Subcutaneous adipose tissue (tissue), 4 donors: Measurements from ENCODE around the gene MYL12A. TPM values are rescaled to one million over a fixed set of nuclear protein-coding genes. Genes with fewer than 3 reads are reported as not detected.

Source experiments
- total RNA-seq, 4 donors: library from RNA; depleted of rRNA; stranded (reverse); fragments of >200 nt; gene quantifications; one replicate each; pipeline ENCODE4 v1.1.0, GENCODE V29; 2016
- TF ChIP-seq, protein P1 (sequence below): fragments of 450-650 bp; IDR thresholded peaks from one replicate; pipeline ENCODE4 v1.5.1; 2016; ENCODE audit warnings: low read depth, mild to moderate bottlenecking, control low read depth, antibody characterized with exemption, moderate library complexity

The MYL12A gene
- 100 to 1,000 TPM; 491 to 829 (median 530) TPM for total RNA-seq

DNA sequence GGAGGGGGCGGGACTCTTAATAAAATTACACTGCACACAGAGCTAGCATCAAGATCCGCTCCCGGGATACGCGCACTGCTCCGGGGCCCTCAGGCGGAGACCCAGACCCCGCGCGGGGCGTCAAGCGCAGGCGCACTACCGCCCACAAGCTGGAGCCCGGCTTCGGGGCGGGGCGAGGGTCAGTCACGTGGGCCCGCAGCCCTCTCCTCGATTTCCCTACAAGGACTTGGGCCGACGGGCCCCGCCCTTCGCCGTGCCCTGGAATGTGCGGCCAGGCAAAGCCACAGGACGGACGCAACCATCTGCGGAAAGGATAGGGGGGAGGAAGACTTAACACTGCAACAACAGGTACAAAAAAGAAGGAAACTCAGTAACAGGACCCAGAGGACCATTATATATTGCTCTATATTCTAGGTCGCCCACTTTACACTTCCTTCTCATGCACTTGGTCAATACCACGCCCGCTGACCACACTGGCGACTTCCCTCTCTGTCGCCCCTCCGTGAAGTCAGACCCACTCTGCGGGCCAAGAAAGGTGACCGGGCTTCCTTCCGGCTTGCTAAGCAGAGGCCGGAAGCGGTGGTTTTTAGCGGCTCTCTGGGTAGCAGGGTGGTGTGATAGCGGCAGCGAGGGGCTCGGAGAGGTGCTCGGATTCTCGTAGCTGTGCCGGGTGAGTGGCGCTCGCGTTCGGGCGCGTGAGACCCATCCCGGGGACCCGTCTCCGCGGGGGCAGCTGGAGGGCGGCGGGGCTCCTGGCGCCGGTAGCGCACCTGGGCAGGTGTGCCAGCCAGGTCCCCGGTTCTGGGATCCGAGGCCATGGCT is at the start of gene MYL12A:
Gene MYL12A, plus strand, starts transcription at position 562 of the 822 bp plus-strand sequence. CDS start 5,447 bp downstream, outside the sequence.
- TF ChIP-seq, protein P1, sequence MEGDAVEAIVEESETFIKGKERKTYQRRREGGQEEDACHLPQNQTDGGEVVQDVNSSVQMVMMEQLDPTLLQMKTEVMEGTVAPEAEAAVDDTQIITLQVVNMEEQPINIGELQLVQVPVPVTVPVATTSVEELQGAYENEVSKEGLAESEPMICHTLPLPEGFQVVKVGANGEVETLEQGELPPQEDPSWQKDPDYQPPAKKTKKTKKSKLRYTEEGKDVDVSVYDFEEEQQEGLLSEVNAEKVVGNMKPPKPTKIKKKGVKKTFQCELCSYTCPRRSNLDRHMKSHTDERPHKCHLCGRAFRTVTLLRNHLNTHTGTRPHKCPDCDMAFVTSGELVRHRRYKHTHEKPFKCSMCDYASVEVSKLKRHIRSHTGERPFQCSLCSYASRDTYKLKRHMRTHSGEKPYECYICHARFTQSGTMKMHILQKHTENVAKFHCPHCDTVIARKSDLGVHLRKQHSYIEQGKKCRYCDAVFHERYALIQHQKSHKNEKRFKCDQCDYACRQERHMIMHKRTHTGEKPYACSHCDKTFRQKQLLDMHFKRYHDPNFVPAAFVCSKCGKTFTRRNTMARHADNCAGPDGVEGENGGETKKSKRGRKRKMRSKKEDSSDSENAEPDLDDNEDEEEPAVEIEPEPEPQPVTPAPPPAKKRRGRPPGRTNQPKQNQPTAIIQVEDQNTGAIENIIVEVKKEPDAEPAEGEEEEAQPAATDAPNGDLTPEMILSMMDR = no peak

DNA sequence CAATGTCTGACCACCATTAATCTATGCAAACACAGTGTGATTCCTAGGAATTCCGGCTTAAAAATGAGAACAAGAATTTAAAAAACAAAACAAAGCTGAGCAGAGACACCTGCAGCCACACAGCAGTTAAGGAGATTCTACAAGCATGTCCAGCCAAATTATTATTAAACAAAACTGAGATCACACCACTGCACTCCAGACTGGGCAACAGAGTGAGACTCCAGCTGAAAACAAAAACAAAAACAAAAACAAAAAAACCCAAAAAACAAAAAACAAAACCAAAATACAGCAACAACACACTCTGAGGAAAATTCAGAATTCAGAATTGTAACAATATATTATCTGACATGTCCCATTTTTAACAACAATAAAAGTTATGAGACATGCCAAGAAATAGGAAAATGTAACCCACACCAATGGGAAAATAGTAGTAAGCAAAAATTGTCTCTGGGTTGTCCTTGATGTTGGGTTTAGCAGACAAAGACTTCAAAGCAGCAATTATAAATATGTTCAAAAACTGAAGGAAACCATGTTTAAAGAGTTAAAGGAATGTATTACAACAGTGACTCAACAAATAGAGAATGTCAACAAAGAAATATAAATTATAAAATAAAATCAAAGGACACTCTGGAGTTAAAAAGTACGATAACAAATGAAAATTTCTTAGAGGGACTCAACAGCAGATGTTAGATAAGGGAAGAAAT is 47.5 kb upstream of the MYL12A start:
- TF ChIP-seq, protein P1 = no peak

DNA sequence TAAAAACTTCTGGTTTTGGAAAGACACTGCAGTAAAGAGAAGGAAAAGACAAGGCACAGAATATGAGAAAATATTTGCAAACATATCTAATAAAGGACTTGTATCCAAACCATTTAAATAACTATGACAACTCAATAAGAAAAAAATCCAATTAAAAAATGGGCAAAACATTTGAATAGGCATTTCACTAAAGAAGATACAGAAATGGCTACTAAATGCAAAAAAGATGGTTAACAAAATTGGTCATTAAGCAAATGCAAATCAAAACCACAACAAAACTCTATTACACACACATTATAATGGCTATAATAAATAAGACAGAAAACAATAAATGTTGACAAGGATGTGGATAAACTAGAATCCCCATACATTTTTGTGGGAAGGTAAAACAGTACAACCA is 42.4 kb upstream of the MYL12A start:
- TF ChIP-seq, protein P1 = no peak

DNA sequence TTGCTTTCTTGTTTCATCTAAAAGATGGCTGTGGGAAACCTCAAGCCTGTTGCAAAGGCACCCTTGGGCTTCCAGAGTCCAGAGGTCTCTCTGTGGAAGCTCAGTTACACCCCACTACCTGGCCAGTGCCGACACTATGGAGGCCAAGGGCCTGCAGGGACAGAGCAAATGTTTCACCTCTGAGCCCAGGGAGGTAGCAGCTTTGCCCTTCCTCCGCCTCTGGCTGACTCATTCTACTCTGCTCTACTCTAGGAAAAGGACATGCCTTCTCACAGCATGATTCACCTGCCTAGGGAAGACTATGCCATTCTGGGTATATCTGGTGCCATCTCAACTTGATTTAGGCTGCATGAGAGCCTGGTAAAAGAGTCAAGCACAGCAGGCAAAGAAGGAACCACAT is 40.0 kb upstream of the MYL12A start:
- TF ChIP-seq, protein P1 = no peak

DNA sequence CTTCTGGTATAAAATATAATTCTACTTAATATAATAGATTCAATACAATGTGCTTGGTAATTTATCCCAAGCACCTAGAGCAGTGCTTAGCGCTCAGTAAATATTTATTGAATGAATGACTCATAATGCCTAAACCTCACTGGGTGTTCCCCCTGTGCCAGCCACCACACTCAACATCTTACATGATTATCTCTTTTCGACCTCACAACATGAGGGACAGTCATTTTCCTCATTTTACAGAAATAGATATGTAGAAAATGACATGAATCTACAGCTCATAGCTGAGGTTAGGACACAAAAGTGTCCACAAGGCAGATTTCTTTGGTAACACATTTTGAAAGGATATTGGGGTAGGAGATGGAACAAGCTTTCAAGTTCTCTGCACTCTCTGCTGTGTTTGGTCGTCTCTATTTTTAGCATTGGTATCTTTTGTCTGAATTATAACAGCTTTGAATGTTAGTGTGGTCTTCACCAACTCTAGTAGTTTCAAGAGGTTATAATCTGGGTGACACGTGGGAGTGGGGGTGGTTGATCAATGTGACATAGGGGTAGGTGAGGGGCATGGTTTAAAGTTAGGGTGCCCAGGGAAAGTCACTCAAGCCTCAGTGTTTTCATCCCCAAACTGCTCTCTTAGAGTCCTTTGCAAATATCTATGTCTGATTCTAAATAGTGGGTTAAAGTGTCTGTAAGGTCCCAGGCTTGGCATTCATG is 37.6 kb upstream of the MYL12A start:
- TF ChIP-seq, protein P1 = no peak

DNA sequence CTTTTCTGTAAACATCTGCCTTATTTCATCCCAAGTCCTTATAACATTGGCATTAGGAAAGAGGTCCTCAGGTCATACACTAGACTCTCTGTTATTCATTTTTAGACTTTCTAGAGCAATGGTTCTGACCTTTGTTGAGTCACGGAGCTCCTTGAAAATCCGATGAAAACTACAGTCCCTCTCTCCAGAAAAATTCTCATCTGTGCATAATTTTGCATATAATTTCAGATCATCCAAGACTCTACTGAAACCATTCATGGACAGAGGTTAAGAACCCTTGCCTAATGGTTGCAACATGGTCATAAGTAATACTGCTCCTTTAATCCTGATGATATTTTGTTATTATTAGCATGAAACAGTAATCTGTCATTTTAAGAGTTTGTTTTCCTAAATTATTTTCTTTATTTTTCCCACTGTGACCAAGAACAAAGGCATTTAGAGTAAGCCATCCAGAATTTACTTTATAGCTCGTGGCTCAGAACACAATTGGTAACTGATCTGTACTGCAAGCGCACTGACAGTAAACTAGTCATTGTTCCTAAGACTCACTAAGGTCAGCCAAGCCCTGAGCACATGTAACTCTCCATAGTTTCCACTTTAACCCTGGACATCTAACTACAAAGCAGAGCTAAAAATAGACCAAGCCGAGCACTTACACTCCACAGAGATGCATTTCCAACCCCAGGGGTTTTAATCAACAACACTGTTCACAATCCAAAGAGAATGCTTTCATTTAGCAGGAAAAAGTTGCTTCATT is 36.2 kb upstream of the MYL12A start:
- TF ChIP-seq, protein P1 = no peak
